ENCODE results near the gene MPRIP. TPM values are rescaled to one million over a fixed set of nuclear protein-coding genes. Genes with fewer than 3 reads are reported as not detected.

The MPRIP gene
- total RNA-seq, 1 experiment from 2014 or later = 284 TPM

DNA sequence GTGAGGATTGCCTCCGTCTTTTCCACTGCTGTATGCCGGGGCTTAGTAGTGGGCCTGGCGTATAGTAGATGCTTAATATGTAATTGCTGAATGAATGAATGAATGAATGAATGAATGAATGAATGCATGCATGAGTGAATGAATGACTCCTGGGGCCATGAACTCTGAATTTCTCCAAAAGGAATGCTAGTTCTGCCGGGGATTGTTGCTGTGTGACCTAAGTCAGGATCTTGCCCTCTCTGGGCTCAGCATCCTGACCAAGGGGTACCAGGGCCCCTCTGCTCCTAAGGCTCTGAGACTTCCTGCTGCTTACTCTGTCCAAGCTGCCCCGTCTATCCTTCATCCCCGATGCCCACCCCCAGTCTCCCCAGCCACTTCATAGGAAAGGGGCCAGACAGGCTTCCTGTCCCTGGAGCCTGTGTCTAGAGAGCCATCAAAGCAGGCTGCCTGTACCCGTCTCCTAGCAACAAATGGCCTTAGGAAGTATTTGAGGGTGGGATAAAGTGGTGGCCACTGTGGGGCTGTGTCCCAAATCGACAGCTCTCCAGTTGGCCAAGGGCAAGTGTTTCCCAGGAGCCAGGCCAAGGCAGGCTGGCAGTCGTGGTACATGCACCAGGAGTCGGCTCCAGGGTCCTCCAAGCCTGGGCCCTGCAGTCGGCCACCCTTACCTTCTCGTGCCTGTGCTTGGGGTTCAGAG, 11.6 kb upstream of the MPRIP start:
- Mint-ChIP-seq H3K27ac (ENCODE audit: unreplicated experiment) (peak overlapping the region; percentile 99), H3K4me1 (ENCODE audit: low read depth, unreplicated experiment) (peaks cover 45% of the 10 kb centered on the region), H3K27me3 (ENCODE audit: insufficient read depth, unreplicated experiment) (no peaks in the 10 kb centered on the region), H3K36me3 (ENCODE audit: insufficient read depth, unreplicated experiment) (peaks cover 10% of the 10 kb centered on the region), H3K4me3 (ENCODE audit: unreplicated experiment) (no peak overlapping the region), H3K9me3 (ENCODE audit: unreplicated experiment) (no peaks in the 10 kb centered on the region)
- Histone ChIP-seq H3K9me3 (no peaks in the 10 kb centered on the region), H3K4me1 (peaks cover 47% of the 10 kb centered on the region), H3K36me3 (ENCODE audit: control insufficient read depth, insufficient read depth, low read length) (no peaks in the 10 kb centered on the region), H3K27me3 (replicated peaks; ENCODE audit: control insufficient read depth, insufficient read depth, low read length) (no peaks in the 10 kb centered on the region), H3K4me3 (ENCODE audit: low read depth, low read length) (no peak overlapping the region)
- no peak for DNase-seq
- ChIA-PET CTCF (no interaction called here), POLR2A (no interaction called here)
- TF ChIP-seq, protein P1, sequence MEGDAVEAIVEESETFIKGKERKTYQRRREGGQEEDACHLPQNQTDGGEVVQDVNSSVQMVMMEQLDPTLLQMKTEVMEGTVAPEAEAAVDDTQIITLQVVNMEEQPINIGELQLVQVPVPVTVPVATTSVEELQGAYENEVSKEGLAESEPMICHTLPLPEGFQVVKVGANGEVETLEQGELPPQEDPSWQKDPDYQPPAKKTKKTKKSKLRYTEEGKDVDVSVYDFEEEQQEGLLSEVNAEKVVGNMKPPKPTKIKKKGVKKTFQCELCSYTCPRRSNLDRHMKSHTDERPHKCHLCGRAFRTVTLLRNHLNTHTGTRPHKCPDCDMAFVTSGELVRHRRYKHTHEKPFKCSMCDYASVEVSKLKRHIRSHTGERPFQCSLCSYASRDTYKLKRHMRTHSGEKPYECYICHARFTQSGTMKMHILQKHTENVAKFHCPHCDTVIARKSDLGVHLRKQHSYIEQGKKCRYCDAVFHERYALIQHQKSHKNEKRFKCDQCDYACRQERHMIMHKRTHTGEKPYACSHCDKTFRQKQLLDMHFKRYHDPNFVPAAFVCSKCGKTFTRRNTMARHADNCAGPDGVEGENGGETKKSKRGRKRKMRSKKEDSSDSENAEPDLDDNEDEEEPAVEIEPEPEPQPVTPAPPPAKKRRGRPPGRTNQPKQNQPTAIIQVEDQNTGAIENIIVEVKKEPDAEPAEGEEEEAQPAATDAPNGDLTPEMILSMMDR (IDR thresholded peaks at IDR 0.05; ENCODE audit: insufficient read depth in 1 of 2, low read depth in 1 of 2, low read length in 1 of 2, severe bottlenecking in 1 of 2, unreplicated experiment in 1 of 2) = no peak
- no TSS peak for BruUV-seq (replicated peaks)
- intact Hi-C loops (cut with micrococcal nuclease; ENCODE audit: unreplicated experiment) = no loop called here

DNA sequence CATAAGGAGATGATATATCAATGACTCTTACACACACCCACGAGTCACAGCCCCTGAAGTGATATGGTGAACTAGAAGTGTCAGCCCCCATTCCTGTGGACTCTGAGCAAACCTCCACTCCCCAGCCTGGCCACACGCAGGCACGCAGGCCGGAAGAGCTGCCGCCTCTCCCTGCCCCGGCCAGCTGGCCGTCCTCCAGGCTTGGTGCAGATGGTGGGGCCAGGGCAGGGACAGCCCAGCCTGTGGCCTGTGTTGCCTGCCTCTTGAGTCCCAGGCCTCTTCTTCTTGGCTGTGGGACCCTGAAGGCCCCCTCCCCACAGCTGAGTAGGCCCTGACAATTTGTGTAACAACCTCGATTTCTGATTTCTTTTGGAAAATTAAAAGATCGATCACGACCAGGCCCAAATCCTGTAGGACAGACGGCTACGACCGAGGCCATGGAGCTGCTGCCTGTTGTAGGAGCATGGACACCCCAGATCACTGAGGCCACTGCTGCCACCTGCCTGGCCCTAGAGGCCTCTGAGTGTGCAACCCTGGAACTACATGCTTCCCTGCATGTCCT, 10.0 kb upstream of the MPRIP start:
- no TSS peak for BruUV-seq (replicated peaks)
- TF ChIP-seq, protein P1 (IDR thresholded peaks at IDR 0.05; ENCODE audit: insufficient read depth in 1 of 2, low read depth in 1 of 2, low read length in 1 of 2, severe bottlenecking in 1 of 2, unreplicated experiment in 1 of 2) = peak in 1 of 2 experiments; percentile 58
- Mint-ChIP-seq H3K27ac (ENCODE audit: unreplicated experiment) (peak overlapping the region; percentile 99), H3K36me3 (ENCODE audit: insufficient read depth, unreplicated experiment) (peaks cover 10% of the 10 kb centered on the region), H3K4me3 (ENCODE audit: unreplicated experiment) (no peak overlapping the region), H3K9me3 (ENCODE audit: unreplicated experiment) (no peaks in the 10 kb centered on the region), H3K4me1 (ENCODE audit: low read depth, unreplicated experiment) (peaks cover 36% of the 10 kb centered on the region), H3K27me3 (ENCODE audit: insufficient read depth, unreplicated experiment) (no peaks in the 10 kb centered on the region)
- Histone ChIP-seq H3K4me1 (peaks cover 39% of the 10 kb centered on the region), H3K9me3 (no peaks in the 10 kb centered on the region), H3K36me3 (ENCODE audit: control insufficient read depth, insufficient read depth, low read length) (no peaks in the 10 kb centered on the region), H3K4me3 (ENCODE audit: low read depth, low read length) (no peak overlapping the region), H3K27me3 (replicated peaks; ENCODE audit: control insufficient read depth, insufficient read depth, low read length) (no peaks in the 10 kb centered on the region)
- intact Hi-C loops (cut with micrococcal nuclease; ENCODE audit: unreplicated experiment) = no loop called here
- ChIA-PET POLR2A (no interaction called here), CTCF (interaction anchor here (1.1 kb wide), 1 partner anchor 11 kb away, joined by 6 read pairs; no protein-coding TSS in a partner anchor)
- DNase-seq = peak in 1 of 2 experiments; percentile 60

DNA sequence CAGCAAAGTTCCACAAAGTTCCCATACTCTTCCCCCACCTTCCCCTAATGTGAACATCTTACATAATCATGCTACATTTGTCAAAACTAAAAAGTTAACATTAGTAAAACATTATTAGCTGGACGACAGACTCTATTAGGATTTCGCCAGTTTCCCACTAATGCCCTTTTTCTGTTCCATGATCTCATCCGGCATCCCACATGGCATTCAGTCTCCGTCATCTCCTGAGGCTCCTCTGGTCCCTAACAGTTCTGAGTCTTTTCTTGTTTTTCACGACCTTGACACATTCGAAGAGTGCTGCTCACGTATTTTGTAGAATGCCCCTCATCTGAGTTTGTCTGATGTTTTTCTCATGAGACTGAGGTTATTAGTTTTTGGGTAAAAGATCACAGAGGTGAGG, 8.8 kb upstream of the MPRIP start:
- DNase-seq = no peak
- ChIA-PET POLR2A (no interaction called here), CTCF (no interaction called here)
- H3K9me3 Mint-ChIP-seq (ENCODE audit: unreplicated experiment) = no peaks in the 10 kb centered on the region
- intact Hi-C loops (cut with micrococcal nuclease; ENCODE audit: unreplicated experiment) = no loop called here
- peaks cover 24% of the 10 kb centered on the region for H3K4me1 Mint-ChIP-seq (ENCODE audit: low read depth, unreplicated experiment)
- H3K27ac Mint-ChIP-seq (ENCODE audit: unreplicated experiment) = no peak overlapping the region
- H3K4me3 Mint-ChIP-seq (ENCODE audit: unreplicated experiment) = no peak overlapping the region
- Histone ChIP-seq H3K27me3 (replicated peaks; ENCODE audit: control insufficient read depth, insufficient read depth, low read length) (no peaks in the 10 kb centered on the region), H3K4me3 (ENCODE audit: low read depth, low read length) (no peak overlapping the region), H3K4me1 (peaks cover 28% of the 10 kb centered on the region), H3K36me3 (ENCODE audit: control insufficient read depth, insufficient read depth, low read length) (no peaks in the 10 kb centered on the region), H3K9me3 (no peaks in the 10 kb centered on the region)
- TF ChIP-seq, protein P1 (IDR thresholded peaks at IDR 0.05; ENCODE audit: insufficient read depth in 1 of 2, low read depth in 1 of 2, low read length in 1 of 2, severe bottlenecking in 1 of 2, unreplicated experiment in 1 of 2) = no peak
- no TSS peak for BruUV-seq (replicated peaks)
- peaks cover 1% of the 10 kb centered on the region for H3K36me3 Mint-ChIP-seq (ENCODE audit: insufficient read depth, unreplicated experiment)
- no peaks in the 10 kb centered on the region for H3K27me3 Mint-ChIP-seq (ENCODE audit: insufficient read depth, unreplicated experiment)
